ELR (cell line): Measurements from ENCODE around the gene ZNF670.
A peak's percentile ranks its signal among the peaks of the same experiment; 100 is the strongest.
"Not testable (repeated sequence)": the region's sequence is repeated elsewhere in the genome, so short reads cannot be mapped to it uniquely, and the experiment has no call there.

Experiments used
- DNase-seq: peaks from one replicate; pipeline ENCODE4 v3.0.0-alpha.2; 2015; ENCODE audit warnings: low read depth

ZNF670 gene

GRCh38 chr1:247078258-247079140, at the start of gene ZNF670:
TSS of gene ZNF670 (minus strand) at chr1:247078811. CDS start at chr1:247078596, 215 bp downstream.
- DNase-seq, result peak; percentile 98

GRCh38 chr1:247127519-247128282, 49.1 kb upstream of the ZNF670 start:
- not testable (repeated sequence) for DNase-seq

GRCh38 chr1:247126601-247127000, 48.0 kb upstream of the ZNF670 start:
- not testable (repeated sequence) for DNase-seq

GRCh38 chr1:247126166-247126565, 47.6 kb upstream of the ZNF670 start:
- not testable (repeated sequence) for DNase-seq

GRCh38 chr1:247121382-247121781, 42.8 kb upstream of the ZNF670 start:
- no peak for DNase-seq

GRCh38 chr1:247120408-247120668, 41.7 kb upstream of the ZNF670 start:
- DNase-seq, result not testable (repeated sequence)

GRCh38 chr1:247119600-247120407, 41.2 kb upstream of the ZNF670 start:
- DNase-seq, result no peak

GRCh38 chr1:247118946-247119446, 40.4 kb upstream of the ZNF670 start:
- peak; percentile 48 for DNase-seq

GRCh38 chr1:247115545-247115944, 36.9 kb upstream of the ZNF670 start:
- DNase-seq, result no peak

- DNase-seq, result no peak
These were observed 36.5 kb upstream of the ZNF670 start for GRCh38 chr1:247115141-247115510.

GRCh38 chr1:247114351-247115140, 35.9 kb upstream of the ZNF670 start:
- DNase-seq, result no peak

GRCh38 chr1:247113733-247114271, 35.2 kb upstream of the ZNF670 start:
- no peak for DNase-seq

GRCh38 chr1:247113094-247113497, 34.5 kb upstream of the ZNF670 start:
- DNase-seq, result peak; percentile 53

GRCh38 chr1:247112479-247112781, 33.8 kb upstream of the ZNF670 start:
- no peak for DNase-seq

- DNase-seq, result peak; percentile 71
These were observed 33.3 kb upstream of the ZNF670 start for GRCh38 chr1:247111700-247112478.

GRCh38 chr1:247111259-247111699, 32.7 kb upstream of the ZNF670 start:
- DNase-seq, result peak; percentile 21

- peak; percentile 52 for DNase-seq
These were observed 32.1 kb upstream of the ZNF670 start for GRCh38 chr1:247110627-247111258.

GRCh38 chr1:247107694-247108093, 29.1 kb upstream of the ZNF670 start:
- DNase-seq, result no peak

- DNase-seq, result no peak
These were observed 27.4 kb upstream of the ZNF670 start for GRCh38 chr1:247105966-247106365.

- no peak for DNase-seq
These were observed 26.4 kb upstream of the ZNF670 start for GRCh38 chr1:247104965-247105364.
